Neuronal stem cell (in vitro differentiated cells): ENCODE results near the gene NTN5.

Experiments used
- DNase-seq: peaks from one replicate; pipeline ENCODE4 v3.0.0-alpha.2; 2013; ENCODE audit warnings: low spot score
- H2AFZ ChIP-seq: one replicate; pipeline ENCODE4 v1.6.1; 2013; ENCODE audit warnings: mild to moderate bottlenecking, low read length, inconsistent platforms
- H2AK5ac ChIP-seq: 2 replicates; pipeline ENCODE4 v1.6.1; 2013; ENCODE audit warnings: low read depth, mild to moderate bottlenecking, inconsistent platforms, low read length, moderate library complexity, mixed read lengths
- H2BK120ac ChIP-seq: 2 replicates; pipeline ENCODE4 v1.6.1; 2013; ENCODE audit warnings: low read depth, mild to moderate bottlenecking, inconsistent platforms, low read length, moderate library complexity, mixed read lengths
- H2BK12ac ChIP-seq: one replicate; pipeline ENCODE4 v1.6.1; 2013; ENCODE audit warnings: low read length, inconsistent platforms
- H2BK15ac ChIP-seq: 2 replicates; pipeline ENCODE4 v1.6.1; 2013; ENCODE audit warnings: mild to moderate bottlenecking, low read length, inconsistent platforms, mixed read lengths
- H2BK5ac ChIP-seq: one replicate; pipeline ENCODE4 v1.6.1; 2013; ENCODE audit warnings: inconsistent platforms, mild to moderate bottlenecking, low read length, moderate library complexity
- H3K14ac ChIP-seq: one replicate; pipeline ENCODE4 v1.6.1; 2013; ENCODE audit warnings: low read length, inconsistent platforms
- H3K18ac ChIP-seq: 2 replicates; pipeline ENCODE4 v1.6.1; 2013; ENCODE audit warnings: low read length, inconsistent platforms
- H3K23ac ChIP-seq: 2 replicates; pipeline ENCODE4 v1.6.1; 2013; ENCODE audit warnings: low read depth, mild to moderate bottlenecking, mixed read lengths, low read length, inconsistent platforms; ENCODE audit not compliant: poor library complexity
- H3K27ac ChIP-seq: replicated peaks from 3 replicates; pipeline ENCODE4 v1.5.1; 2013; ENCODE audit warnings: low read length, inconsistent platforms
- H3K27me3 ChIP-seq, 3 experiments: 2 replicates each; pipeline ENCODE4 v1.6.1; 2013; ENCODE audit warnings: low read length in 3 of 3, mild to moderate bottlenecking in 2 of 3, inconsistent platforms in 1 of 3, low read depth in 1 of 3, mixed read lengths in 1 of 3, moderate library complexity in 1 of 3; ENCODE audit not compliant: control insufficient read depth in 3 of 3, insufficient read depth in 3 of 3
- H3K36me3 ChIP-seq, 2 donors: replicated peaks in 1 of 2; 2 replicates each; pipeline ENCODE4 v1.6.1; 2013; ENCODE audit warnings: low read length in 2 of 2; ENCODE audit not compliant: control insufficient read depth in 2 of 2, insufficient read depth in 2 of 2
- H3K4ac ChIP-seq: 2 replicates; pipeline ENCODE4 v1.6.1; 2013; ENCODE audit warnings: inconsistent platforms, mild to moderate bottlenecking, low read length, moderate library complexity
- H3K4me1 ChIP-seq, 2 donors: 1 replicate in 1 of 2; 2 replicates in 1 of 2; pipeline ENCODE4 v1.6.1; 2013; ENCODE audit warnings: low read length in 2 of 2, low read depth in 1 of 2; ENCODE audit not compliant: control insufficient read depth in 2 of 2, insufficient read depth in 1 of 2
- H3K4me2 ChIP-seq: one replicate; pipeline ENCODE4 v1.6.1; 2013; ENCODE audit warnings: mild to moderate bottlenecking, low read length, inconsistent platforms; ENCODE audit not compliant: insufficient read depth, poor library complexity, severe bottlenecking
- H3K4me3 ChIP-seq, 2 donors: 2 replicates each; pipeline ENCODE4 v1.5.1; 2013; ENCODE audit warnings: low read length in 2 of 2, mild to moderate bottlenecking in 2 of 2, inconsistent platforms in 1 of 2, moderate library complexity in 1 of 2
- H3K79me1 ChIP-seq: one replicate; pipeline ENCODE4 v1.6.1; 2013; ENCODE audit warnings: low read depth, mild to moderate bottlenecking, inconsistent platforms, low read length, moderate library complexity
- H3K9ac ChIP-seq: one replicate; pipeline ENCODE4 v1.6.1; 2013; ENCODE audit warnings: mild to moderate bottlenecking, low read depth, low read length, inconsistent platforms; ENCODE audit not compliant: poor library complexity
- H3K9me3 ChIP-seq, 2 donors: replicated peaks in 1 of 2; 2 replicates each; pipeline versions ENCODE3 to v1.6.1; 2013; ENCODE audit warnings: low read length in 2 of 2, mild to moderate bottlenecking in 2 of 2, inconsistent platforms in 1 of 2, low read depth in 1 of 2, mixed read lengths in 1 of 2, moderate library complexity in 1 of 2; ENCODE audit not compliant: control insufficient read depth in 2 of 2, insufficient read depth in 1 of 2
- H4K8ac ChIP-seq: one replicate; pipeline ENCODE4 v1.6.1; 2013; ENCODE audit warnings: low read depth, mild to moderate bottlenecking, inconsistent platforms, low read length, moderate library complexity
- H4K91ac ChIP-seq: one replicate; pipeline ENCODE4 v1.6.1; 2013; ENCODE audit warnings: low read length, low read depth, mild to moderate bottlenecking, inconsistent platforms; ENCODE audit not compliant: poor library complexity
- WGBS, 2 donors: extraction: QIAGEN DNeasy Blood & Tissue Kit; methylation state at CpG; one replicate each; pipeline ENCODE4 v1.1.7; 2013; ENCODE audit warnings: missing lambda C conversion rate in 2 of 2, mixed read lengths in 1 of 2; ENCODE audit not compliant: insufficient read length in 2 of 2, insufficient replicate concordance in 1 of 2; ENCODE audit errors: extremely low coverage in 2 of 2; 5-methylcytosine and 5-hydroxymethylcytosine counted together

Gene NTN5

DNA sequence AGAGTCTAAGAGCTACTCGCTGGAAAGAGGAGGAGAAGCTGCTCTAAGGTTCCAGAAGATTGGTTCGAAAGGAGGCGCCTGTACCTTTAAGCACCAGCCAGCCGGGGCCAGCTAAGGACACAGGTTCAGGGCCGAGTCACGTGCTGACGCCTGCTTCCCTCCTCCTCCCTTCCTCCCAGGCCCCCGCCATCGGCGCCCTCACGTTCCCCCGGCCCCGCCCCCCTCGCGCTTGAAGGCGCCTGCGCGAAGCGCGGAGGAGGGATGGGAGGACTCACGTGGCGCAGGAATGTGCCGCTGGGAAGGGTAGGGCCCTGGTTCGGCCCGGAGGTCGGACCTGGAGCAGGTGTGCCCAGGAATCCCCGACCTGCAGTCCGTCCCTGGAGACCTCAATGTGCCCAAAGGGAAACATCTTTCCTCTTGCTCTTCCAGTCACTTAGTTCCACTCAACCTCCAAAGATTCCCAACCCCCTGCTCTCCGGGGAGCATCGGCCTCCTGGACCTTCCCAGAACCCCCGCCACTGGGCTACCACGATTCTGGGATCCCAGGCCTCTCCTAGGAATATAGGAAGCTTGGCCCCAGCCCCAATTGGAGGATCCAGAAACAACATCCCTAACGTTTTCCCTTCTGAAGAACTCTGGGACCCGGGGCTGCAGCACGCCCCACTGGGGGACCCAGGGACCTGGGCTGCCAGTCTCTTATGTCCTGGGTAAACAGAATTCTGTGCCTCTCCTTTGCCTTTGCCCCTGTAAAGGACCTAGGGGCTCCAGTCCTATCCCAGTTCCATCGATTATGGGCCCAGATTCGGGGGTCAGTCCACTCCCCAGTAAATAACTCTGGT is 38.2 kb downstream of the NTN5 start:
- Histone ChIP-seq H3K27ac (peak overlapping the region; percentile 57), H2BK15ac (peak overlapping the region; percentile 46), H2BK12ac (no peak overlapping the region), H3K18ac (peak overlapping the region; percentile 81), H2AK5ac (peak overlapping the region; percentile 23), H3K4me3 (peak overlapping the region; percentile 15 to 71), H3K4me1 (peaks cover 31 to 47% of the 10 kb centered on the region in 2 donors), H2BK120ac (no peak overlapping the region), H3K4me2 (peak overlapping the region; percentile 97), H3K9me3 (peaks cover 0 to 3% of the 10 kb centered on the region in 2 donors), H3K27me3 (peaks cover 0 to 4% (median 0%) of the 10 kb centered on the region in 3 experiments), H3K23ac (no peak overlapping the region), H3K79me1 (no peaks in the 10 kb centered on the region), H2BK5ac (peak overlapping the region; percentile 83), H3K36me3 (peaks cover 9 to 13% of the 10 kb centered on the region in 2 donors), H3K9ac (no peak overlapping the region), H2AFZ (peak overlapping the region; percentile 83), H3K4ac (no peak overlapping the region), H4K91ac (no peak overlapping the region), H3K14ac (no peak overlapping the region), H4K8ac (no peak overlapping the region)
- no CpG with 5 or more reads among the region's 37 CpGs for WGBS, 2 donors
- peak; percentile 87 for DNase-seq

DNA sequence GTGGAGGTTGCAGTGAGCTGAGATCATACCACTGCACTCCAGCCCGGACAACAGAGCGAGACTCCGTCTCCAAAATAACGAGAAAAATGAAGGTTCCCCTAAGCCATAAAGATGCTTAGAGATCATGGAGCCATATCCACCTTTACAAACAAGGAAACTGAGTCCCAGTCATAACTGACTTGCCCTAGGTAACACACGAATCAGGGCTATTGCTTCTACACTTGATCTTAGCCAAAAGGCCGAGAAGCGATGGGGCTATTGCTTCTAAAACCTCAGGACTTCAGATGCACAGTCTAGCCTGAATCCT is 38.8 kb downstream of the NTN5 start:
- H3K23ac ChIP-seq = no peak overlapping the region
- peak overlapping the region in 1 of 2 donors; percentile 11 for H3K4me3 ChIP-seq
- WGBS, 2 donors = no CpG with 5 or more reads among the region's 7 CpGs
- no peak overlapping the region for H3K18ac ChIP-seq
- peaks cover 0 to 4% (median 0%) of the 10 kb centered on the region in 3 experiments for H3K27me3 ChIP-seq
- H3K79me1 ChIP-seq = no peaks in the 10 kb centered on the region
- H2BK5ac ChIP-seq = no peak overlapping the region
- DNase-seq = no peak
- H3K9me3 ChIP-seq = no peaks in the 10 kb centered on the region
- no peak overlapping the region for H4K8ac ChIP-seq
- no peak overlapping the region for H3K14ac ChIP-seq
- H3K9ac ChIP-seq = no peak overlapping the region
- no peak overlapping the region for H3K27ac ChIP-seq
- H2BK15ac ChIP-seq = no peak overlapping the region
- peaks cover 34 to 47% of the 10 kb centered on the region in 2 donors for H3K4me1 ChIP-seq
- no peak overlapping the region for H3K4ac ChIP-seq
- H3K36me3 ChIP-seq = peaks cover 7 to 19% of the 10 kb centered on the region in 2 donors
- H2AK5ac ChIP-seq = no peak overlapping the region
- no peak overlapping the region for H3K4me2 ChIP-seq
- H2BK12ac ChIP-seq = no peak overlapping the region
- no peak overlapping the region for H4K91ac ChIP-seq
- H2BK120ac ChIP-seq = no peak overlapping the region
- peak overlapping the region; percentile 35 for H2AFZ ChIP-seq

DNA sequence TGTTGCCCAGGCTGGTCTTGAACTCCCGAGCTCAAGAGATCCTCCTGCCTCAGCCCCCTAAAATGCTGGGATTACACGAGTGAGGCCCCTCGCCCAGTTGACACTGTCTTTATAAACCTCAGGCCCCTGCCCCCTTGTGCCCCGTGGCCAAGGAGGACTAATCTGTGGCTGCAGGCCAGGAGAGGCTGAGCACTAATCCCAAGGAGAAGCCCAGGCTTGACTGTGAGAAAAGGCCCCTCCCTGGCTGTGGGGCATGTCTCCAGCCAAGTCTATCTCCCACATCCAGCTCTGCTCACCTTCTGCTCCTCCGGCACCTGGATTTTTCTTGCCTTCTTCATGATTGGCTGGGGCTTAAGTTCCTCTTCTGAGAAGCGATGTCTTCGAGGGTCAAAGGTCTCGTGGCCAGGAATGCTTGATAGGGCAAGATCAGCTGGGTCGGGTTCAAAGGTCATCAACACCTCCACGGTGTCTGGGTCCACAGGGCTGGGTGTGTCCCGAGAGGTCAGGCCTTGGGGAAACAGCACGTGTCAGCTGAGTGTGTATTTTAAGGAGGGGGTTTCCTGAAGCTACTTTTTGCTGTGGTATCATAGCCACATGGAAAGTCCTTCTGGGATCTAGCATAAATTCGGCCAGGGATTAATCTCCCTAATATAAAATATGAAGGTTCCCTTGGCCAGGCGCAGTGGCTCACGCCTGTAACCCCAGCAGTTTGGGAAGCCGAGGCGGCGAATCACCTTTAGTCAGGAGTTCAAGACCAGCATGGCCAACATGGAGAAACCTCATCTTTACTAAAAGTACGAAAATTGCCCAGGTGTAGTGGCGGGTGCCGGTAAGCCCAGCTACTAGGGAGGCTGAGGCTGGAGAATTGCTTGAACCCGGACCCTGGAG is 39.4 kb downstream of the NTN5 start:
- no peak overlapping the region for H3K23ac ChIP-seq
- no peak overlapping the region for H2AFZ ChIP-seq
- no peak overlapping the region for H3K4me2 ChIP-seq
- no peaks in the 10 kb centered on the region for H3K79me1 ChIP-seq
- no peak overlapping the region for H2BK5ac ChIP-seq
- peaks cover 0 to 4% (median 0%) of the 10 kb centered on the region in 3 experiments for H3K27me3 ChIP-seq
- H3K36me3 ChIP-seq = peaks cover 7 to 25% of the 10 kb centered on the region in 2 donors
- no peak overlapping the region for H4K91ac ChIP-seq
- H3K14ac ChIP-seq = no peak overlapping the region
- H3K18ac ChIP-seq = no peak overlapping the region
- peak overlapping the region; percentile 19 for H4K8ac ChIP-seq
- no peak overlapping the region for H3K27ac ChIP-seq
- no peak overlapping the region for H2BK12ac ChIP-seq
- no CpG with 5 or more reads among the region's 22 CpGs for WGBS, 2 donors
- H3K9ac ChIP-seq = no peak overlapping the region
- peak overlapping the region; percentile 61 for H2AK5ac ChIP-seq
- peaks cover 29 to 42% of the 10 kb centered on the region in 2 donors for H3K4me1 ChIP-seq
- no peak overlapping the region for H3K4ac ChIP-seq
- H2BK120ac ChIP-seq = no peak overlapping the region
- H2BK15ac ChIP-seq = no peak overlapping the region
- no peak for DNase-seq
- H3K9me3 ChIP-seq = no peaks in the 10 kb centered on the region
- H3K4me3 ChIP-seq = no peak overlapping the region

DNA sequence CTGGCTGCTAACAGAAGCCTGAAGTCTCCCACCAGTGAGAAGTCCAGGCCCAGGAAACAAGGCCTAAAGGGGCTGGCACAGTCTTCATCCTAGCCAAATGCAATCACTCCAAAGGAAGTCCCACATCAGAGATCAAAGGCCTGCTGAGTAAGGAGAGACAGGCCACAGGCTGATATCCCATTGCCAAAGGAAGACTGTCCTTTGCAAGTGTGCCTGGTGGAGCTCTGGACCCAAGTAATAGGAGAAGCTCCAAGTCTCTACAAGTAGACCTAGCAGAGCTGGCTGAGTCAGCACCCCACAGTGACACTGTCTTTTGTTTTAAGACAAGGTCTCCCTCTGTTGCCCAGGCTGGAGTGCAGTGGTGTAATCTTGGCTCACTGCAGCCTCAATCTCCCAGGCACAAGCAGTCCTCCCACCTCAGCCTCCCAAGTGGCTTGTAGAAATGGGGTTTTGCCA is 40.1 kb downstream of the NTN5 start:
- H3K79me1 ChIP-seq = no peaks in the 10 kb centered on the region
- peak overlapping the region; percentile 61 for H2AK5ac ChIP-seq
- H2BK12ac ChIP-seq = no peak overlapping the region
- peaks cover 7 to 31% of the 10 kb centered on the region in 2 donors for H3K36me3 ChIP-seq
- H4K91ac ChIP-seq = no peak overlapping the region
- no peak overlapping the region for H3K27ac ChIP-seq
- H3K9ac ChIP-seq = no peak overlapping the region
- peaks cover 0 to 4% (median 0%) of the 10 kb centered on the region in 3 experiments for H3K27me3 ChIP-seq
- H4K8ac ChIP-seq = no peak overlapping the region
- H3K14ac ChIP-seq = no peak overlapping the region
- H2BK15ac ChIP-seq = no peak overlapping the region
- no peak overlapping the region for H2BK120ac ChIP-seq
- no peak overlapping the region for H3K18ac ChIP-seq
- H2BK5ac ChIP-seq = no peak overlapping the region
- DNase-seq = no peak
- no peaks in the 10 kb centered on the region for H3K9me3 ChIP-seq
- no peak overlapping the region for H3K23ac ChIP-seq
- no peak overlapping the region for H3K4me3 ChIP-seq
- H3K4me2 ChIP-seq = no peak overlapping the region
- peaks cover 28 to 41% of the 10 kb centered on the region in 2 donors for H3K4me1 ChIP-seq
- no peak overlapping the region for H3K4ac ChIP-seq
- no peak overlapping the region for H2AFZ ChIP-seq
